Natural killer cell treated with Interleukin-12 subunit alpha and Interleukin-12 subunit beta and Interleukin-15 and Interleukin-18, amount 100 ng/mL, for 72 hours (primary cell): ENCODE measurements around the gene CHPF2. TPM values are rescaled to one million over a fixed set of nuclear protein-coding genes. Genes with fewer than 3 reads are reported as not detected.

Source experiments
- ATAC-seq, 2 donors: fragments of 150-1000 bp; cut with Tn5 transposase in 1 of 2; sonication (Bioruptor Pico), chemical (Tn5 transposase) in 1 of 2; 2 replicates each; pipeline ENCODE4 v1.10.0; 2021
- DNase-seq: peaks from one replicate; pipeline ENCODE4 v3.0.0; 2022; ENCODE audit warnings: low spot score
- H3K27ac Mint-ChIP-seq, 2 donors: 1 replicate in 1 of 2; 2 replicates in 1 of 2; pipeline ENCODE4 v1.8.0; 2022; ENCODE audit warnings: mixed read lengths in 2 of 2, mild to moderate bottlenecking in 1 of 2, moderate library complexity in 1 of 2
- H3K27me3 Mint-ChIP-seq, 2 donors: 1 replicate in 1 of 2; 2 replicates in 1 of 2; pipeline ENCODE4 v1.8.0; 2022; ENCODE audit warnings: mixed read lengths in 2 of 2
- H3K36me3 Mint-ChIP-seq: one replicate; pipeline ENCODE4 v1.8.0; 2022; ENCODE audit warnings: mixed read lengths
- H3K4me1 Mint-ChIP-seq, 2 donors: 1 replicate in 1 of 2; 2 replicates in 1 of 2; pipeline ENCODE4 v1.8.0; 2022; ENCODE audit warnings: low read depth in 2 of 2, mixed read lengths in 2 of 2, mild to moderate bottlenecking in 1 of 2
- H3K4me3 Mint-ChIP-seq: one replicate; pipeline ENCODE4 v1.8.0; 2022; ENCODE audit warnings: mixed read lengths
- H3K9me3 Mint-ChIP-seq: 2 replicates; pipeline ENCODE4 v1.8.0; 2022; ENCODE audit warnings: mixed read lengths
- total RNA-seq, 2 donors: library from RNA; stranded (reverse); gene quantifications; one replicate each; pipeline ENCODE4 v1.2.3, GENCODE V29; 2022

CHPF2 gene
- total RNA-seq, 2 donors from 2014 or later, result 54.6 to 67.6 TPM

DNA sequence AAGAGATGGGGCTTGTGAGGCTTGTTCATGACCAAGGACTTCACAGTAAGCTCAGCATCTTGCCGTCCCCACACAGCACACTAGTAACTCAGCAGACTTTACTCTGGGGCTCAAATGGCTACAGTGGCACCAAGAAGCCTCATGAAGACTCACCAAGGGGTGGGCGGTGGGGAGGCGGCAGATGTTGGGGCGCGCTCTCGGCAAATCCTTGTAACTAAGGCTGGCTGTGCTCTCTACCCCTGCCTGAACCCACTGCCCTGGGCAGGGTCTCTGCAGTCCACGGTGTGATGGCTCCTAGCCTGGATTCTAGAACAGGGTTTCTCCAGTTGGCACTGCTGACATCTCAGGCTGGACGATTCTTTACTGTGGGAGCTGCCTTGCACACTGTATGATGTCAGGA is 28.6 kb downstream of the CHPF2 start:
- H3K9me3 Mint-ChIP-seq, result no peaks in the 10 kb centered on the region

DNA sequence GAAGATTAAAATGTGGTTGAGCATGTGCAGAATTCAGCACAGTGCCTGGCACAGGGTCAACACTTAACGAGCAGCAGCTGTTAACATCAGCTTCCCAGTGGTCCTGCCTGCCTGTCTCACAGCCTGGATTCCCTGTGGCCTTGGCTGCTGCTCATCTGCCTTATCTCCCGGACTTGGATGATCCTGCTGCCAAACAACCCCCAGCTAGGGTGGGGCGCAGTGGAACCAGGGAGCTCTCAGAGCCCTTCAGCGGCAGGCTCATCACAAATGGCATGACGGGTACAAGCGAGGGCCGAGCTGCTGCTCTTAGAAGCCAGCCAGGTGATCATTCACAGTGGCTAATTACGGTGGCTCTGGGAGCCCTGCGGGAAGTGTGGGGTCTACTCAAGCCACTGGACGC is 29.2 kb downstream of the CHPF2 start:
- Mint-ChIP-seq H3K4me3 (no peak overlapping the region), H3K4me1 (no peaks in the 10 kb centered on the region), H3K36me3 (no peaks in the 10 kb centered on the region), H3K27me3 (peaks cover 19 to 25% of the 10 kb centered on the region in 2 donors), H3K27ac (no peak overlapping the region), H3K9me3 (no peaks in the 10 kb centered on the region)
- DNase-seq (no peak), ATAC-seq (no peak)

More for the DNA sequence above, 28.6 kb downstream of the CHPF2 start:
- ATAC-seq (no peak), DNase-seq (no peak)
- Mint-ChIP-seq H3K27me3 (peaks cover 21 to 31% of the 10 kb centered on the region in 2 donors), H3K4me3 (no peak overlapping the region), H3K4me1 (no peaks in the 10 kb centered on the region), H3K27ac (no peak overlapping the region), H3K36me3 (no peaks in the 10 kb centered on the region)

DNA sequence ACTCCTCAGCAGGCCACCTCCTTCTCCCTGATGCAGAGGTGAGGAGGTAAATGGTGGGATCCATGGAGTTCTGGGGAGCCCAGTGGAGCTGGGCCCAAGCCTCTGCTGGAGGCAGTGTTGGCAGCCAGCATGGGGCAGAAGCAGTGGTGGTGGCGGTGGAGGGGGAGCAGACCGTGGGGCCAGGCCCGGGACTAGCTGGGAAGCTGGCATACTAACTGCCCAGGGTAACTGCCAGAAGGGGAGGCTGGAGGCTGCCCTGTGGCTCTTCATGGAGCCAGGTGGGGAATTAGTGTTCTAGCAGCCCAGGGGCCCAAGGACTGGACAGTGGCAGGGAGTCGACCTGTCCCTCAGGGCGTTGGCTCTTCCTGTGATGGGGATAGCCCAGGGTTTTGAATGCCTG is 32.3 kb downstream of the CHPF2 start:
- H3K27ac Mint-ChIP-seq, result no peak overlapping the region
- H3K9me3 Mint-ChIP-seq, result no peaks in the 10 kb centered on the region
- no peak overlapping the region for H3K4me3 Mint-ChIP-seq
- DNase-seq (peak; percentile 41), ATAC-seq (no peak)
- no peaks in the 10 kb centered on the region for H3K4me1 Mint-ChIP-seq
- peaks cover 0 to 5% of the 10 kb centered on the region in 2 donors for H3K27me3 Mint-ChIP-seq
- no peaks in the 10 kb centered on the region for H3K36me3 Mint-ChIP-seq

DNA sequence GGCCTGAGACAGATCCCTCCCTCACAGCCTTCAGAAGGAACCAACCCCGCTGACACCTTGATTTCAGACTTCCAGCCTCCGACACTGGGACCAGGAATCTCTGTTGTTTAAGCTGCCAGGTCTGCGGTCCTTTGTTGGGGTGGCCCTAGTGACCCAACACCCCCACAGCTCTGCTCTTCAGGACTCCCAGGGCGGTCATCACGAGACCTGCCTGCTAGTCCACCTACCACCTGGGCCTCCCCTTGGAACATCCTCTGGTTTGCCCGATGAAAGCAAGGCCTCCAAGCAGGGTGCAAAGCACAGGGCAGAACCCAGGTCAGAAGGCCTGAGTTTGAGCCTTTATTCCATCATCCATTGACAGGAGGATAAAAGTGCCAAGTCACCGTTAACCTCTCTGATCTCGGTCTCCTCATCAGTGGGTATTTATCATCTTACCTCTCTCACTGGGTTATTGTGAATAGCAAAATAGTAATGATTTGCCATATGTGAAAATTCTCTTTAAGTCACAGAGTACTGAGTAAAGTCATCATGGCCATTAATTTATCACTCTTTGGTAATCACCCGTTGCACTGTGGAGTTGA is 33.2 kb downstream of the CHPF2 start:
- DNase-seq (no peak), ATAC-seq (no peak)
- Mint-ChIP-seq H3K4me1 (no peaks in the 10 kb centered on the region), H3K27ac (no peak overlapping the region), H3K4me3 (no peak overlapping the region), H3K27me3 (peaks cover 0 to 5% of the 10 kb centered on the region in 2 donors), H3K36me3 (no peaks in the 10 kb centered on the region), H3K9me3 (no peaks in the 10 kb centered on the region)

DNA sequence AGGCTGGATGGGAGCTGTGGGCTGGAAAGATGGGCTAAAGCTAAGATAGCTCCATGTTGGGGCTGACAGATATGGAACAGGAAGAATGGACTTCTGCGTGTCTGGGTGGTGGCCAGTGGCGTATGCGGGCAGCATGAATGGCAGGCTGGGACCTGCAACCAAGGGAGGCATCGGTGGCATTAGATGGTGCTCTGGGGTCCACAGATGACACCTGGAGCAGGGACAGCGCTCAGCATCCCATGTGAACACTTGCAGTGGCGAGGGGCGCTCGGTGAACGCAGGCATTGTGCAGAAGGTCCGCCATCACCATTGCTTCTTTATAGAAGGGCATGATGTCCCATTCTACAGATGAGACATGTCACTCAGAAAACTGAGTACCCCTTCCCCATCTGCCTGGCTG is 37.2 kb downstream of the CHPF2 start:
- DNase-seq (no peak), ATAC-seq (no peak)
- Mint-ChIP-seq H3K9me3 (no peaks in the 10 kb centered on the region), H3K4me1 (peaks cover 6 to 8% of the 10 kb centered on the region in 2 donors), H3K27ac (no peak overlapping the region), H3K27me3 (peaks cover 0 to 2% of the 10 kb centered on the region in 2 donors), H3K36me3 (no peaks in the 10 kb centered on the region), H3K4me3 (no peak overlapping the region)

DNA sequence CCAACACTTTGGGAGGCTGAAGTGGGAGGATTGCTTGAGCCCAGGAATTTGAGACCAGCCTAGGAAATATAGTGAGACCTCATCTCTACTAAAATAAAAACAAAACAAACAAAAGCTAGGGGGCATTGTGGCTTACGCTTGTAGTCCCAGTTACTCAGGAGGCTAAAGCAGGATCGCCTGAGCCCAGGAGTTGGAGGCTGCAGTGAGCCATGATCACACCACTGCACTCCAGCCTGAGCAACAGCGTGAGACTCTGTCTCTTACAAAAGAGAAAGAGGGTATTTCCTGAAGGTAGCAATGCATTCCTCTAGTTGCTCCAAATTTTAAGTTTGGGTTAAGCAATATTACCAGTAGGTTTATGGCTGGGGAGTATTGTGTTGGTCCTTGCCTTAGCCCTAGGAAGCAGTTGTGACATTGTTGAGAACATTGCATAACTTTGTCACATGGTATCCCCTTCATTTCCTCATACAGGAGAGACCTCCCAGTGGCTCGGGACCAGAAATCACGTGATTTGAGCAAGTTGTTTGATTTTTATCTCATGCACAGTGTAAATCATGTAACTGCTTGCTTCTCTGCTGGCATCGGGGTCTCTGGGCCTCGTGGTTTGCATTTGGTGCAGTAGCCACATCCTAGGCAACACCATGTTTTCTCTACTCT is 39.5 kb downstream of the CHPF2 start:
- Mint-ChIP-seq H3K4me3 (no peak overlapping the region), H3K9me3 (no peaks in the 10 kb centered on the region), H3K27me3 (peaks cover 6 to 7% of the 10 kb centered on the region in 2 donors), H3K36me3 (no peaks in the 10 kb centered on the region), H3K27ac (peak overlapping the region in 1 of 2 donors; percentile 30), H3K4me1 (peaks cover 12 to 18% of the 10 kb centered on the region in 2 donors)
- ATAC-seq, result peak; percentile 47 to 78
- DNase-seq, result no peak

DNA sequence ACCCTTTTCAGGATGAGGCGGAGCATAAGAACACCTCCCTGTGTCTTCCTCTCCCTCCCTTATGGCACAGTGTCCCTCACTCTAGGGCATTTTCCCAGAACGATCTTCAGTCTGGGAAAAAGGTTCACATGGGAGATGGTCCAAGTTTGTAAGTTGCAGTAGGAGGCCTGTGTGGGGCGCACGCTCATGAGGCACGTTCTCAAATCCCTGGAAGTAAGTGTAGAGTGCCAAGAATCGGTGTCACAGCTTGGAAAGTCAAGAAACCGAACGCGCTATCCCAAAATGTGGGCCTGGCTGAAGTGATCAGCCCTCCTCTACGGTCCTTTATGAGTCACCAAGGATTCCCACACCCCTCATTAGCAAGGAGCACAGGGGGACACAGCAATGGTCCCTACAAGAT is 40.1 kb downstream of the CHPF2 start:
- H3K4me3 Mint-ChIP-seq, result no peak overlapping the region
- DNase-seq (no peak), ATAC-seq (no peak)

DNA sequence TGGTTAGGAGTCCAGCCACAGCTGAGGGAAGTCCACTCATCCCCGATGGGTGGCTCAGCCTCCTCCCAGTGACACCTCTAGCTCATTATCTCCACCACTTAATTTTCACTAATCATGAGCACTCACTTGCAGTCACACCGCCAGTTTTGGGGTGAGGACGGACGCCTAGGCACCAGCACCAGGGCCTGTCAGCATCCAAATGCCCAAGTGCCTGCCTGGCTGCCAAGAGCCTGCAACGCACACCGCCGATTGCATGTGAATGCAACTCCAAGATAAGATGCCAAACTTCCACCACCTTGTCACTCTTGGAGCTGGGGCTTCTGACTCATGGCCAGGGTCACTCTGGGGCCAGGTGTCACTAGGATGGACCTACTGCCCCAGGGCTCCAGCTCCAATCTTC is 40.6 kb downstream of the CHPF2 start:
- Mint-ChIP-seq H3K27ac (no peak overlapping the region), H3K36me3 (no peaks in the 10 kb centered on the region), H3K9me3 (no peaks in the 10 kb centered on the region), H3K4me1 (peaks cover 12 to 24% of the 10 kb centered on the region in 2 donors), H3K27me3 (peaks cover 7 to 8% of the 10 kb centered on the region in 2 donors), H3K4me3 (no peak overlapping the region)
- DNase-seq (no peak), ATAC-seq (no peak)

More for the DNA sequence above, 40.1 kb downstream of the CHPF2 start:
- peaks cover 6 to 7% of the 10 kb centered on the region in 2 donors for H3K27me3 Mint-ChIP-seq
- no peaks in the 10 kb centered on the region for H3K9me3 Mint-ChIP-seq
- no peaks in the 10 kb centered on the region for H3K36me3 Mint-ChIP-seq
- peaks cover 12 to 22% of the 10 kb centered on the region in 2 donors for H3K4me1 Mint-ChIP-seq
- H3K27ac Mint-ChIP-seq, result peak overlapping the region in 1 of 2 donors; percentile 30

DNA sequence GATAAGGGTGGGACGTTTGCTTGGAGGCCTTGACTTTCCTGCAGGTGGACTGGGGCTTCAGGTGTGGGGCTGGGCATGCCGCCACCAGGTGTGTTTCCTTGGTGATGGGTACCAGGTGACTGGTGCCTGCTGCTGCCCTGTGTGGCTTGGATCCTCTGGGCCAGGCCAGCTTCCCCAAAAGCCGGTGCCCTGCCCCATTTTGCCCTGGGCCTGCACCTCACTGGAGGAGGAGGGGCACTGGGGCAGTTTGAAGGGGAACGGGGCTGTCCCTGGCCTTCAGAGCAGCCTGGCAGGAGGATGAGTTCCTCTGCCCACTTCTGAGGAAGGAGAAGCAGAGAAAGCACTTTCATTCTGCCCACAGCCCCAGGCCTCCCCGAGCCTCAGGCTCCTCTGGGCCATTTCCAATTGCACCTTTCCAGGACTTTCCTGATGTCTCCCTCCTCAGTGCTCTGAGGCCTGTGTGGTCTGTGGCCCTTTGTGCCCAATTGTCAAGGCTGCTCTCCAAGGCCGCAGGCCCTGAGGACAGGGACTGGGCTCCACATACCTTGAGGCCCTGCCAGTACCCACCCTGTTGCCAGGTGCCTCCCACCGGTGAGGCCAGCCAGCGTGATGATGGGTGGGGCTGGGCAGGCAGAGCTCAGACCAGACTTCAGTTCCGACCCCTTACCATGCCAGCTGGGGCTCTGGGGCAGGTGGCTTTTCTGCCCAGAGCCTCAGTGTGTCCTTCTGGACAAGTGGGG is 41.5 kb downstream of the CHPF2 start:
- no peak overlapping the region for H3K4me3 Mint-ChIP-seq
- no peaks in the 10 kb centered on the region for H3K9me3 Mint-ChIP-seq
- H3K27me3 Mint-ChIP-seq, result peaks cover 11% of the 10 kb centered on the region in 2 donors
- no peaks in the 10 kb centered on the region for H3K36me3 Mint-ChIP-seq
- H3K4me1 Mint-ChIP-seq, result peaks cover 12 to 26% of the 10 kb centered on the region in 2 donors
- ATAC-seq, result no peak
- peak overlapping the region in 1 of 2 donors; percentile 47 for H3K27ac Mint-ChIP-seq
- no peak for DNase-seq

DNA sequence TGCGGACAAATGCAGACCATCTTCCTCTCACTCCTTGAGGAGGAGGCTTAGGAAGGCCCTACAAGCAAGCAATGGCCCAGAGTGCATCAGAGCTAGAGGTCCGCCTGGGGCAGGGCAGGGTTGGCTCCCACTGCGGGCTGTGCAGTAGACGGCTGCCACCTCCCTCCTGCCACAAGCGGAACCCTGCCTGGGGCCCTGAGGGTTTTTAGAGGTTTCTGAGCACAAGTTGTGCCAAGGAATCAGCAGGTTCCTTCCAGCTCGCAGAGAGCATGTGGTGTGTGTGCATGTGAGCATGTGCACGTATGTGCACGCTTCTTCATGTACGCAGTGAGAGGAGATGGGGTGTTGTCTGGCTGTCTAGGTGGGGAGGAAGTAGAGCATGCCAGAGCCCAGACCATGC is 42.1 kb downstream of the CHPF2 start:
- DNase-seq (no peak), ATAC-seq (no peak)
- H3K4me1 Mint-ChIP-seq, result peaks cover 12 to 26% of the 10 kb centered on the region in 2 donors
- no peak overlapping the region for H3K4me3 Mint-ChIP-seq
- H3K27ac Mint-ChIP-seq, result peak overlapping the region in 1 of 2 donors; percentile 47
- no peaks in the 10 kb centered on the region for H3K9me3 Mint-ChIP-seq
- no peaks in the 10 kb centered on the region for H3K36me3 Mint-ChIP-seq
- H3K27me3 Mint-ChIP-seq, result peaks cover 13 to 17% of the 10 kb centered on the region in 2 donors

DNA sequence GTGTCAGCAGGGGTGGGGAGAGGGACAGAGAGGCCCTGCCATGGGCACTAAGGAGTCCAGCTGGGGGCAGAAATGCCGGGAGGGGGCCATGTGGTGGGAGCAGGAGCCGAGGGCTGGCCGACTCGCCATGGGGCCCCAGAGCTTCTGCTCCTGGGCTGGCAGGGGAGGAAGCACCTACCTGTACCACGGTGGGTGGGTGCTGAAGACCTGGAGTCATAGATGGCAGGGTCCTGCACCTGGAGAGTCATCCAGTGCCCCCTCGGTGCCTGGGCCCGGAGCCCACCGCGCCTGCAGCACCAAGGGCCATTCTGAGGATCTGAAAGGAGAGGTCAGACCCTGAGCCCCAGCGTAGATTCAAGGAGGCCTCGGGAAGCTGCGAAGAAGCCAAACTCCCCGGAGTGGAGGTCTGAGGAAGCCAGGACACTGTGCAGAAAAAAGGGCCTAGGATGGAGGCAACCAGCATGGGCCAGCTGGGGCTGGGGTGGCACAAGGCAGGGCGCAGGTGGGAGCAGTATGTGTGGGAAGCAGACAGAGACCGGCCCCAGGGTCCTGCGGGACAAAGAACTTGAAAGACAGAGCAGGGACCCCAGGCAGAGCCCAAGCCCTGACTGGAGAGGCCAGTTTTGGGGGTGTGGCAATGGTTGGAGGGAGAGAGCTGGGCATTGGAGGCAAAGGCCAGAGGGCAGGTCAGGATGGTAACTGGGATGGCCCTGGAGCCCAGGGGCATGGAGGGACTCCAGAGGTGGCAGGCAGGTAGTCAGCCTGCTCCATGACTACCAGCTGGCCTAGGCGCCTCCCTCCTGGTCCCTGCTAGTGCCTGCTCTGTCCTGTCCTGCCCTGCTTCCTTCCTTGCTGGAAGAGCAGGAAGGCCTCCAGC is 42.9 kb downstream of the CHPF2 start:
- Mint-ChIP-seq H3K36me3 (no peaks in the 10 kb centered on the region), H3K4me3 (peak overlapping the region; percentile 42), H3K9me3 (no peaks in the 10 kb centered on the region), H3K27me3 (peaks cover 13 to 17% of the 10 kb centered on the region in 2 donors), H3K27ac (peak overlapping the region in 1 of 2 donors; percentile 47), H3K4me1 (peaks cover 12 to 26% of the 10 kb centered on the region in 2 donors)
- DNase-seq, result no peak
- no peak for ATAC-seq

DNA sequence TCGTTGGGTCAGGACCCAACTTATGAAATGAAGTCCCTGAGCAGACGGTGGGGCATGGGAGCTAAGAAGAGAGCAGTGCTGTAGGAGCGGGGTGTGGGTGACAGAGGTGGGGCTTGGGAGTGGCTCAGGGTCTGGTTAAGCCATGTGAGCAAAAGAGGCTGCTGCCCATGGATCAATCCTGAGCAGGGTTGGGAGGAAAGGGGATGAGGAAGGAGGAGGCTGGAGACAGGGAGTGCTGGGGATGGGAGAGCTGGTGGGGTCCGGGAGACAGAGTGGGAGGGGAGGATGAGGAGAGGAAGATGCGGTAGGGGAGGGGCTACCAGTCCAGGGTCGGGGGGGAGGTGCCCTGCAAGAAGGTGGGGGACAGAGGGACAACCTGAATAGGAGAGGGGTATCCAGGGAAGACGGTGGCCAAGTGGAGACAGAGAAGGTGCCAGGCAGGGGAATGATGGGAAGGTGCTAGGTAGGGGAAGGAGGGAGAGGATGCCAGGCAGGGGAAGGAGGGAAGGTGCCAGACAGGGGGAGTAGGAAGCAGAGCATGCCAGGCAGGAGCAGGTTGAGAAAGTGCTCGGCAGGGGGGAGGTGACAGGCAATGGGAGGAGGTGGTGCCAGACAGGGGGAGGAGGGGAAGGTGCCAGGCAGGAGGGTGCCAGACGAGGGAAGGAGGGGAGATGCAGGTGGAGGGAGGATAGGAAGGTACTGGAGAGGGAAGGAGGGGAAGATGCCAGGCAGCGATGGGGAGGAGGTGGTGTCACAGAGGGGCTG is 43.7 kb downstream of the CHPF2 start:
- H3K27ac Mint-ChIP-seq, result no peak overlapping the region
- peaks cover 12 to 26% of the 10 kb centered on the region in 2 donors for H3K4me1 Mint-ChIP-seq
- no peaks in the 10 kb centered on the region for H3K9me3 Mint-ChIP-seq
- no peaks in the 10 kb centered on the region for H3K36me3 Mint-ChIP-seq
- H3K27me3 Mint-ChIP-seq, result peaks cover 13 to 17% of the 10 kb centered on the region in 2 donors
- ATAC-seq, result no peak
- H3K4me3 Mint-ChIP-seq, result peak overlapping the region; percentile 42
- no peak for DNase-seq
